GM19023 (cell line): ENCODE results near the gene GSTM4.

ENCODE experiments used
- ATAC-seq: cut with Tn5 transposase; IDR thresholded peaks from one replicate; pipeline ENCODE4 v1.9.1; 2021; ENCODE audit warnings: mild to moderate bottlenecking, moderate library complexity; ENCODE audit not compliant: unreplicated experiment

GSTM4 gene

DNA sequence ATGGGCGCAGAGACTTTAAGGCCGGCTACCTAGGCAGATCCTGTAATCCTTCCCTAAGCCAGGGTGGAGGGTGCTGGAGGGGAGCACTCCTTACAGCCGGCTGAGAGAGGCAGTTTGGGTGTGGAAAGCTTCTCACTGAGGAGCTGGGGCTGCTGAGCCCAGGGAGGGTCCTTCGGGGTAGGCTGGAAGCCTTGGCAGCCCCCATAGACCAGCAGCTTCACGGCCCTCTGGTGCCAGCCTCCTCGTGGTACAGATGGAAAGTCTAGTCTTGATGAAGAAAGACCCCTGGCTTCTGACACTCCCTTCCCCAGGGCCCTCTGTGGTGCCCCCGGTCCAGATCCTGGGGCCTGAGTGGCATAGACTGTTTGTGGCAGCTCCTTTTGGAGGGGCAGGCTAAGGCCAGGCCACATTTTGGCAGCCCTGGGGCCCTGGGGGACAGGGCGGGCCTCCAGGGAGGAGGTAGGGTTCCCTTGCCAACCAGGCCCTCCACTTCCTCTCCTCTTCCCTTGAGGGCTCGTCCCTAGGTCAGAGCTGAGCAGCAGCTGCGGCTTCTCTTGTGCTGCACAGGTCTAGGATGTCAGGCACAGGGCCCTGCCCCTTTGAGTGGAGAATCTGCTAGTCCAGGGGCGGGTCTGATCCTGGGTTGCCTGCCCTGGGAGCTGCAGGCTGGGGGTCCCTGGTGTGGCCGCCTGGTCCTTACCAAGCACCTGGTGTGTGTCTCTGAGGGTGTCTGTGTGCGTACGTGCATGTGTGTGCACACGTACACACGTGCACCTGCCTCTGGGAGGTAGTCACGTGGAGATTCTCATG is 31.5 kb upstream of the GSTM4 start:
- ATAC-seq = no peak

DNA sequence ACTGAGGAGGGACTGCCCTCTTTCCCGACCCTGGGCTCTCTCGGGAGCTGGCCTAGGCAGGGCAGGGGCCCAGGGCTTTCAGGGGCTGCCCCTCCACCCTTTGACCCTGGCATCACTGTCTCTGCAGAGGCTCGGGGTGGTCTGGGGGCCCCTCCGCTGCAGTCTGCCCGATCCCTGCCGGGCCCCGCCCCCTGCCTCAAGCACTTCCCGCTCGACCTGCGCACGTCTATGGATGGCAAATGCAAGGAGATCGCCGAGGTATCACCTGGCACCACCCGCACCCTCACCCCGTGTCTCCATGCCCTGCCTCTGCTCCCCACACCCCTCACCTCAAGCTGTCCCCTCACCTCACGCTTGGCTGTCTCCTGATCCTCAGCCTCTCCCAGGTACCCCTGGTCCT is 30.7 kb upstream of the GSTM4 start:
- no peak for ATAC-seq

DNA sequence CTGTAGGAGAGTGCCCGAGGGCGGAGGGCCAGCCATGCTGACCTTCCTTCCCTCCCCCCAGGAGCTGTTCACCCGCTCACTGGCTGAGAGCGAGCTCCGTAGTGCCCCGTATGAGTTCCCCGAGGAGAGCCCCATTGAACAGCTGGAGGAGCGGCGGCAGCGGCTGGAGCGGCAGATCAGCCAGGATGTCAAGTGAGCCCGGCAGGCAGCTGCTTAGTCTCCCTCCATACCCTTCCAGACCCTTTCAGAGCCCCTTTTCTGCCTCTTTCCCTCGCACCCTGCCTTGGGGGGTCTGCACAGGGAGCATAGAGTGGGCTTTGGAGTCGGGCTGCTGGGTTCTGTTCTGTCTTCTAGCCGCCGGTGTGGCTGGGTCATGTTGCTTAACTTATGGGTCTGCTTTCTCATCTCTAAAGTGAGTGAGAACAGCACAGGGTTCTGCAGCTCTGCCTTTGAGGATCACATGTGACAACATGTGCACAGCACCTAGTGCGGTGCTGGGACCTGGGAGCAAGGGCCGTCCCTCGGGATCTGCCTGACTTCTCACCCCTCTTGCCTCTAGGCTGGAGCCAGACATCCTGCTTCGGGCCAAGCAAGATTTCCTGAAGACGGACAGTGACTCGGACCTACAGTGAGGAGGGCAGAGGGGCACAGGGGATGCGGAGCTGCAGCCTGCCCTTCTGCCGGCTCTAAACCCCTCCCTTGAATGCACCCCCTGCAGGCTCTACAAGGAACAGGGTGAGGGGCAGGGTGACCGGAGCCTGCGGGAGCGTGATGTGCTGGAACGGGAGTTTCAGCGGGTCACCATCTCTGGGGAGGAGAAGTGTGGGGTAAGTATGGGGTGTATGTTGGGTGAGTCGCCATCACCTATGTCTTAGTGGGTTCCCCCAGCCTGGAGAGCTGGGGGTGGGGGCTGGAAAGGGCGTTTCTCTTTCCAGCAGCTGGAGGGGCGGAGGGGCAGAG is 30.0 kb upstream of the GSTM4 start:
- ATAC-seq = no peak

DNA sequence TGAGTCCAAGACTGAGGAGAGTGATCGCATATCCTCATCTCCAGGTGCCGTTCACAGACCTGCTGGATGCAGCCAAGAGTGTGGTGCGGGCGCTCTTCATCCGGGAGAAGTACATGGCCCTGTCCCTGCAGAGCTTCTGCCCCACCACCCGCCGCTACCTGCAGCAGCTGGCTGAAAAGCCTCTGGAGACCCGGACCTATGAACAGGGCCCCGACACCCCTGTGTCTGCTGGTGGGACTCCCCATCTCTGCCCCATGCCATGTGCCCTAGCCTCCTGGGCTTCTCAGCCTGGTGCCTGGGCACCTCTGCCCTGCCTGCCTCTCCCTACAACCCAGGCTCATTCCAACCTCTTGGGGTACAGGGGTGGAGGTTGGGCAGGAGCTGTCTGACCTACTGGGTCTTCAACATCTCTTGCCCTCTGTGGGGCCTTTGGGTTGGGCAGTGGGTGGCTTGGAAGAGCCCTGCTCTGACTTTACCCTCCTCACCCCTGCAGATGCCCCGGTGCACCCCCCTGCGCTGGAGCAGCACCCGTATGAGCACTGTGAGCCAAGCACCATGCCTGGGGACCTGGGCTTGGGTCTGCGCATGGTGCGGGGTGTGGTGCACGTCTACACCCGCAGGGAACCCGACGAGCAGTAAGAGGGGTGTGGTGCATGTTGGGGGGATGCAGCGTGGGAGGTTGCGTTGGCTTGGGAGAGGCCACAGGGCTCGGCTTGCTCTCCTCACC is 29.1 kb upstream of the GSTM4 start:
- ATAC-seq = no peak

DNA sequence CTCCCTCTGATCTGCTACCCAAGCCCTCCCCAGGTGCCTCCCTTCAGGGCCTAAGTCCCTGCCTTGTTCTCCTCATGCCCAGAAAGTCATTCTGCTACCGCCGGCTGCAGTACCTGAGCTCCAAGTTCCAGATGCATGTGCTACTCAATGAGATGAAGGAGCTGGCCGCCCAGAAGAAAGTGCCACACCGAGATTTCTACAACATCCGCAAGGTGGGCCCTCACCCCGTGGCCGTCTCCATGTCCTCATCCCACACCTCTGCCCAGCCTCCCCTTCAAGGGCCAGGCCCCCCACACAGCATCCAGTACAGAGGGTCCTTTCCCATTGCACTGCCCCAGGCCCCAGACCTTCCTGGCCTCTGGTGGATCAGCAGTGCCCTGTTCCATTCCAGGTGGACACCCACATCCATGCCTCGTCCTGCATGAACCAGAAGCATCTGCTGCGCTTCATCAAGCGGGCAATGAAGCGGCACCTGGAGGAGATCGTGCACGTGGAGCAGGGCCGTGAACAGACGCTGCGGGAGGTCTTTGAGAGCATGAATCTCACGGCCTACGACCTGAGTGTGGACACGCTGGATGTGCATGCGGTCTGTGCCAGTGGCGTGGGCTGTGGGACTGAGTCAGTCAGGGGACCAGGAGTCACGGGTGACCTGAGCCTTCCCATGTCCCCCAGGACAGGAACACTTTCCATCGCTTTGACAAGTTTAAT is 28.1 kb upstream of the GSTM4 start:
- no peak for ATAC-seq

DNA sequence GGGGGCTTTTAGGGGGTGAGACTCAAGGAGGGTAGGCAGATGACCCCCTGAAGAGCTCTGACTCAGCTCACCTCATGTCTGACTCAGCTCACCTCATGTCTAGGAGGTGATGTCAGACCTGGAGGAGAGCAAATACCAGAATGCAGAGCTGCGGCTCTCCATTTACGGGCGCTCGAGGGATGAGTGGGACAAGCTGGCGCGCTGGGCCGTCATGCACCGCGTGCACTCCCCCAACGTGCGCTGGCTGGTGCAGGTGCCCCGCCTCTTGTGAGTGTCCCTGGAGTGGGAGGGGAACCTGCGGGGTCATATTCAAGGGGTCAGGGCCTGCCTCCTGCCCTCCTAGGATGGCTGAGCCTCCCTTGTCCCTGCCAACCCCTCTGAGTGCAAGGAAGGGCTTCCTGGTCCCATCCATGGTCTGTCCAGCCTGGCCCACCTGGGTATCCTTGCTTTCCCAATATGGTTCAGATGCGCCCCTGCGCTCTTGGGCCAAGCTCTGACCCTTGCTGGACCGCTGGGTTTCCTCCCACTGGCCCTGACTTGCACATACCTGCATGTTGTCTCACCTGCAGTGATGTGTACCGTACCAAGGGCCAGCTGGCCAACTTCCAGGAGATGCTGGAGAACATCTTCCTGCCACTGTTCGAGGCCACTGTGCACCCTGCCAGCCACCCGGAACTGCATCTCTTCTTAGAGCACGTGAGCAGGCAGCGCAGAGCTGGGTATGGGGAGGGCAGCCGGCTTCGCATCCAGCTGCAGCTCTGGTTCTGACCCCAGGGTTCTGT is 27.2 kb upstream of the GSTM4 start:
- no peak for ATAC-seq

DNA sequence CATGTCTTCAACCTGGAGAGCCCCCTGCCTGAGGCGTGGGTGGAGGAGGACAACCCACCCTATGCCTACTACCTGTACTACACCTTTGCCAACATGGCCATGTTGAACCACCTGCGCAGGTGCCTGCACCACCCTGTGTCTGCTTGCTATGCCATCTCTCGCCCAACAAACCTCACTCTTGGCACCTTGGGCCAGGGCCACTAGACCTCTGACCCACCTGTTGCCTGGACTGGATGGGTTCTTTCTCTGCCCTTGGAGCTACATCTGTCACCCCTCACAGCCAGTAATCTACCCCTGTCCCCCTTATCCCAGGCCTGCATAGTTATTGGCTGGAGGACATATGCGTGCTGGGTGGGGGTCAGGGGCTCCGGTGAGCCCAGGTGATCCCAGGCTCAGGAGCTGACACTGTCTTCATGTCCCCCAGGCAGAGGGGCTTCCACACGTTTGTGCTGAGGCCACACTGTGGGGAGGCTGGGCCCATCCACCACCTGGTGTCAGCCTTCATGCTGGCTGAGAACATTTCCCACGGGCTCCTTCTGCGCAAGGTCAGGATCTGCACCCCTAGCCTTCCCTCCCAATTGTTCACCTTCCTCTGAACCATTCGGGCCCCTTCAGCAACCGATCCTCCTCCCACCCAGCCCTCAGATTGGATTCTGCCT is 26.4 kb upstream of the GSTM4 start:
- ATAC-seq = no peak

DNA sequence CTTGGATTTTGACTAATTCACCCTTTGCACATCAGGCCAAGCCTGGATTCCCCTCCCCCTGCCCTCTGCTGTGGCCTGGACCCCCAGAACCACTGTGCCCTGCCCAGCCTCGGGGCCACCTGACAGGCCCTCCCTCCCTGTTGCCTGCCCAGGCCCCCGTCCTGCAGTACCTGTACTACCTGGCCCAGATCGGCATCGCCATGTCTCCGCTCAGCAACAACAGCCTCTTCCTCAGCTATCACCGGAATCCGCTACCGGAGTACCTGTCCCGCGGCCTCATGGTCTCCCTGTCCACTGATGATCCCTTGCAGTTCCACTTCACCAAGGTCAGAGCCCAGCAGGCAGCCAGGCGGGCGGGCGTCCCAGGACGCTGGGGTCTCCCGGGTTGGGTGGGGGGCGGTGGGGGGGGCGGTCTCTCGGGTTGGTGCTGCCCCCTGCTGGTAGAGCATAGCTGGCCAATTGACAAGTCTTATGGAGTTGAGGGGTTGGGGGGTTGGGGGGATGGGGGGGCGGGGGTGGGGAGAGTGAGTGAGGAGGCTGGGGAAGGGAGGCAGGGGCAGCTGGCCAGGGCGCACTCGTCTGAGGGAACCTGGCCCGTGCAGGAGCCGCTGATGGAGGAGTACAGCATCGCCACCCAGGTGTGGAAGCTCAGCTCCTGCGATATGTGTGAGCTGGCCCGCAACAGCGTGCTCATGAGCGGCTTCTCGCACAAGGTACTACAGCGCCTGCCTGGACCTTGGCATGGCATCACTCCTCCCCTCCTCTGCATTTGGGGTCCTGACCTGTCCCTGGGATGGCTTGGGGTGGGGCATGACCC is 25.6 kb upstream of the GSTM4 start:
- ATAC-seq = no peak

DNA sequence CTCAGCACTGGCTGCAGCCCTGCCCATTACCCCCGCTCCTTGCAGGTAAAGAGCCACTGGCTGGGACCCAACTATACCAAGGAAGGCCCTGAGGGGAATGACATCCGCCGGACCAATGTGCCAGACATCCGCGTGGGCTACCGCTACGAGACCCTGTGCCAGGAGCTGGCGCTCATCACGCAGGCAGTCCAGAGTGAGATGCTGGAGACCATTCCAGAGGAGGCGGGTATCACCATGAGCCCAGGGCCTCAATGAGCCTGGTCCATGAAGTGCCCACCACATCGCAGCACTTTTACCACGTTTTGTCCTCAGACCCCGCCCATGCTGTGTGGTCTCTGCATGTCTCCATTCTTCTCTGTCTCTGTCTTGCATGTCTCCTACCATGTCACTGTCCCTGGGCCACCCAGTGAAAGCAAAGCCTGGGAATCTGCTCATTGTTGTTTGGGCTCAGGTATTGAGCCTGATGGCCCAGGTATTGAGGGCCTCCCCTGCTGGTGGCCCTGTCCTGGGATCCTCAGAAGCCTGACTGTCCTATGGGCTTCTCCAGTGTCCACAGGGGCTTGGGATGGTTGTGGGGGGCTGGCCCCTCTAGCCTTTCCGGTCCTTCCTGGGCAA is 24.9 kb upstream of the GSTM4 start:
- no peak for ATAC-seq

DNA sequence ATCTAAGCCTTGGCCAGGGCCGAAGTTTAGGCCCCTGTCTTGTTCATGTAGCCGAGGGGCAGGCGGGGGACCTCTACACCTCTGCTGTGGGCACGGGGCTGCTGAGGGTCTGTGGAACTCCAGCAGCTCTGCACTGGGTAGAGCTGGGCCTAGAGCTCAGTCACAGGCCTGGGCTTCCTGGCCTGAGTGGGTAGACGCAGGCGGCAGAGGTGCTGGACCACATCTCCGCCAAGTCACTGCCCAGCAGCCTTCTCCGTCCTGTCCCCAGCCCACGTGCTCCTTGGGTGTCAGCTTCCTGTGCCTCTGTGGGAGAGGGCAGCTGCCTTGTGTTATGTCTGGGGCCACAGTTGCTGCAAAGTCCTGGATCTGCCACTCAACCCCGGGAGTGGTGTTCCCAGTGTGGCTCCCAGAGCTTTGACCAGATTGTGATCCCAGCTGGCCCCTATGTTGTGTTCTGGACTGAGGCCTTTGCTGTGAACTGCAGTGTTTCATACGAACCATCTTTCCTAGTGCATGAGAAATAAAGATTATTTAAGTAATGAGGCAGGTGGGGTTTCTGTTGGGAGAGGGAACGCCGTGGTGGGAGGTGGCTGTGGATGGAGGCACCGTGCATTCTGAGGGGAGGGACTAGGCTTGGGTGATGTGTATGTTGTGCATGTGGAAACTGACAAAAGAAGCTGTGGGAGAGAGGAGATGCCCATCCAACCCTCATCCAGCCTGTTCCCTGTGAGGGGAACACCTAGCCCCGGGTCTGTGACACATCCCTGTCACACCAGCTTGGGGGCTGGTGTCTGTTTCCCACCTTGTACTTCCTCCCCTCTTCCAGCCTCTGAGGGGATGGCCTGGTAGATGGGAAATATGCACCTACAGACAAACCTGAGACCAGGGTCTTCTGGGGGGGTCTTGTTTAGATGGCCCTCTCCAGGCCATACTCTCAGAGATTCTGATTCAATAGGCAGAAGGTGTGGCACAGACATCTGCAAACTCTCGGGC is 24.1 kb upstream of the GSTM4 start:
- ATAC-seq = no peak

DNA sequence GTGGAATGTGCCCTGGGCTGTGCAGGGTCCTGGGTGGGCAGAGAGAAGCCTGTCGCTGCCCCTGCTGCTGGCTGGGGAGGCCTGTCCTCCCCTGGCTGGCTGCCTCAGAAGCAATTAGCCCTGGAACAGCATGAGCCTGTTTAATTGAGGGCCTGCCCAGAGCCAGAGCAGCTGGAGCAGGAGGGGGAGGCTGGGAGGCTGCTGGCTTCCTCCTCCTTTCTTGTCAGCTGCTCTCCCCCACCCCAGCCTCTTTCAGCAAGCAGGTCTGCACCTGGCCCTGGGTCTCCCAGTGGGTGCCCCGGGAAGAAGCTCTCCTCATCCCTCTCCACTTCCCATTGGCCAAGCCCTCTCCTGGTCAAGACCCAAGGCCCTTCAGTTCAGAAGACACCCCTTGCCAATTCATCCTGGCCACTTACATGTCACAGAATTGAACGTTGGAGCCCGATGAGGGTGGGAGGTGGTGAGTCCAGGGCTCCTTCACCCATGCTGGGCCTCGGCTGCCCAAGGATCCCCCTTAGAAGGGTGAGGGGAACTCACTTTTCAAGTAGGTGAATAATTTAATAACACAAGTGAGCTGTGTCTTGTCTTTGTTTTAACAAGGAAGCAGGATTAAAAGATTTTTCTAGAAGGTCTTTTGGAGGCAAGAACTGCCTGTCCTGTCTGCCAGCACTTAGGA is 23.1 kb upstream of the GSTM4 start:
- no peak for ATAC-seq

DNA sequence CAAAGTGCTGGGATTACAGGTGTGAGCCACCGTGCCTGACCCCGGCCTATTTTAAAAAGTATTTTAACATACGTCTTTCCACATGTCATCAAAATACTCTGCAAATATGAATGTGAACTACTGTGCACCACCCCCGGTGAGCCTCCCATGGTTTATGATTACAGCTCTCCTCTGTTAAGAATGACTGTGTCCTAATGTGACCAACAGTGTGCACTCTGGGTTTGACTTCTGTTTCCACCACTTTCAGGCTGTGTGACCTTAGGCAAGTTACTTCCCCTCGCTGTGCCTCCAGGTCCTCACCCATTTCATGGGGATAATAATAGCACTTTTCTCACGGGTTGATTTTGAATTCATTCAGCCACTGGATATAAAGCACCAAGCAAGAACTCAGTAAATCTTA is 21.6 kb upstream of the GSTM4 start:
- no peak for ATAC-seq

DNA sequence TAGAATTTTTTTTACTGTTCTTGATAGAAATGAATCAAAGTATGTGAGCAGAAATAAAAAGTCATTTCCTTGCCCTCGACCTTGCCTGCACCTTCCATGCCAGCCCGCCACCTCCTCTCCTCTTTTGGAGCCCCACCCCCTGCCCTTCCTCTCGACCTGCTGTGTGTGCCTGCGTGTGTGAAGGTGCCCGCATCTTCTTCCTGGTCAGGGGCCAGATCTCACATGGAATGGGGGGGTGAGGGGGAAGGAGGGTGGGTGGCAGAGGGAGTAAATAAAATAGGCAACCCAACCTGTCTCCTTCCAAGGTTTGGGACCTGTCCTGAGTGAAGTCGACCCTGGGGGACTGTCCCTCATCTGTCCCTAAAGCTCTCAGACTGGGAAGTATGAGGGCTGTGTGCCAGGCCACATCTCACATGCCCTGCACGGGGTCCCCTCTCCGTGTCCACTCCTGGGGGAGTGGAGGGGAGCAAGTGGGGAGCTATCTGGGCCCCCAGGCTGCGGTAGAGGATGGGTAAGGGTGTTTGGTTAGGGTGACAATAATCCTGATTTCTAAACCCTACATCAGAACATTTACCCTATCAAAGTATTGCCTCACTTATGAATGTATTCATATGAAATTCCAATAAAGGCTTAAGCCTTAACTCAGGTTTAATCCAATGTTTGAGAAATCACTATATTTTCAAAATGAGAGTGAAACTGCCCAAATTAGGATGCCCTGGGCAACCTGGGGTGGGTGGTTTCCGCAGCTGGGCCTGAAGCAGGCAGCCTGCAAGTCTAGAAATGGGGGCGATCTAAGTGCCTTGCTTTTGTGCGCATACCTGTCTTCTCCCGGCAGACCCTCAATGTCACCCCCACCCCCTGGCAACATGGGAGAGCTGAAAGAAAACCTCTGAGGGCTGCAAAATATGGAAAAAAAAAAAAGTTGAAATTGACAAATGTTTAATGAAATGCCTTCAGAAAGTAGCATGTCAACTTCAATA is 20.8 kb upstream of the GSTM4 start:
- ATAC-seq = no peak

DNA sequence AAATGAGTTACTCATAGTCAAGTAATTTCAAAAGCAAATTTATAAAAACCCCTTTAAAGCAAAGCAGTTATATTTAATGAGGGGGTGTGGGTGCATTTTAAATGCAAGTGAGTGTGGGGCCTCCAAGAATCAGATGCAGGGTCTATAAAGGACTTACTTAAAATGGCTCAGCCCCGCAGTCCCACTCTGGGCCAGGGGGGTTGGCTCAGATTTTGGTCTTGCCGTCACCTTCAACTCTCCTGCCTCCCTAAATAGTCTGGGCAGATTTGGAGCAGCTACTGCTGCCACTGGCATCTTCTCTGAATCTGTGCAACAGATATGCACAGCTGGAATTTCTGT is 20.1 kb upstream of the GSTM4 start:
- ATAC-seq = no peak

DNA sequence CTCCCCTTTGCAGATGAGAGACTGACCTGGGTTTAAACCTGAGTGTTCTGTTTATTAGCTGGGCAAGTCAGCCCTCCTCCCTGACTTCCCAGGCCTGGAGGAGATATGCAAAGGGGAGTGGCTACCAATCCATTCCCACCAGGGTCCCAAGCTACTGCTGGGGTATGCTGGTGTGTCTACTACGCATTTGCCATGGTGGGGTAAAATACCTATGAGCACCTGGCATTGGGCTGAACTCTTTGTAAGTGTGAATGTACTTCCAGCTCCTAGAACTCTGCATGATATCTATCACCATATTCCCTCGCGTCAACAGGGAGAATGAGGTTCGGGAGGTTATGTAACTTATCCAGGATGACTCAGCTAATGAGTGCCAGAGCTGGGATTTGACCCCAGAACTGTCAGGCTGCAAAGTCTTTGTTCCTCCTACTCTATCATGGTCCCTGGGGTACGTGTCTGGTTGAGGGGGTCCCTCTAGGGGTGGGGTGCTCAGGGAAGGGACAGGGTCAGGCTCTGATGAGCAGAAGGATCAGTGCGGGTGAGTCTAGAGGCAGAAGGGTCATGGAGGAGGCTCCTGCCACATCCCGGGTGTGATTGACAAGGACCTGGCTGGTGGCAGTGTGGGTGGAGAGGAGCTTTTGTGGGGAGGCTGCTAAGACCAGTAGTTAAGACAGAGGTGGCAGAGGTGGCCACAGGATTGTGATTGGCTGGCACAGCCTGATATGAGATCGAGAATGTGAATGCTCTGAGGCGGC is 19.5 kb upstream of the GSTM4 start:
- no peak for ATAC-seq
